Upper lobe of right lung (tissue), 1 donor: ENCODE results near the gene SLC9A3. TPM values are rescaled to one million over a fixed set of nuclear protein-coding genes. Genes with fewer than 3 reads are reported as not detected.
A peak's percentile ranks its signal among the peaks of the same experiment; 100 is the strongest.

Experiments
- ATAC-seq: fragments of 200-7000 bp; cut with Tn5 transposase; one replicate; pipeline ENCODE4 v1.9.1; 2020; ENCODE audit warnings: mild to moderate bottlenecking, moderate library complexity
- DNase-seq: peaks from one replicate; pipeline ENCODE4 v3.0.0-alpha.2; 2020
- H3K27ac ChIP-seq: fragments of 200-600 bp; one replicate; pipeline ENCODE4 v1.8.0; 2022
- H3K27me3 ChIP-seq: fragments of 200-600 bp; one replicate; pipeline ENCODE4 v1.8.0; 2022; ENCODE audit warnings: mild to moderate bottlenecking
- H3K36me3 ChIP-seq: fragments of 200-600 bp; one replicate; pipeline ENCODE4 v1.8.0; 2022
- H3K4me1 ChIP-seq: fragments of 200-600 bp; one replicate; pipeline ENCODE4 v1.8.0; 2022
- H3K4me3 ChIP-seq: fragments of 200-600 bp; one replicate; pipeline ENCODE4 v1.8.0; 2022; ENCODE audit warnings: mild to moderate bottlenecking
- H3K9me3 ChIP-seq: fragments of 200-600 bp; one replicate; pipeline ENCODE4 v1.8.0; 2022
- CTCF ChIP-seq: fragments of 200-600 bp; IDR thresholded peaks from one replicate; pipeline ENCODE4 v1.8.0; 2022; ENCODE audit warnings: antibody characterized with exemption
- intact Hi-C: fragments of 100-400 bp; cut with DNase I; formaldehyde crosslinking; loops from one replicate; pipeline ENCODE4 v1.11.0; 2022
- total RNA-seq: library from RNA; stranded (reverse); fragmentation: NEBNext Ultra II Directional; extraction: Animal tissue kit (Norgen Biotek cat#: 25700); gene quantifications from one replicate; pipeline ENCODE4 v1.2.1, GENCODE V29; 2021
- donor health status: DM: no; HTN: yes; CAD: no; lungs with severe emphysema.

SLC9A3 gene
- total RNA-seq, 1 donor from 2014 or later: 1.0 TPM

- Histone ChIP-seq H3K4me1 (peaks cover 5% of the 10 kb centered on the region), H3K4me3 (peak overlapping the region; percentile 16), H3K27me3 (peaks cover 89% of the 10 kb centered on the region), H3K9me3 (no peaks in the 10 kb centered on the region), H3K27ac (no peak overlapping the region), H3K36me3 (no peaks in the 10 kb centered on the region)
- ATAC-seq: no peak
- DNase-seq: no peak
- no peak for TF ChIP-seq CTCF
- intact Hi-C loops: no loop called here
These were observed 617 bp downstream of the SLC9A3 start for GRCh38 chr5:523441-524222.

GRCh38 chr5:522899-523440, 1.3 kb downstream of the SLC9A3 start:
- ATAC-seq (no peak), DNase-seq (no peak)
- Histone ChIP-seq H3K4me3 (no peak overlapping the region), H3K36me3 (no peaks in the 10 kb centered on the region), H3K4me1 (peaks cover 5% of the 10 kb centered on the region), H3K9me3 (no peaks in the 10 kb centered on the region), H3K27ac (no peak overlapping the region), H3K27me3 (peaks cover 90% of the 10 kb centered on the region)
- intact Hi-C loops: no loop called here
- no peak for TF ChIP-seq CTCF

GRCh38 chr5:522116-522515, 2.1 kb downstream of the SLC9A3 start:
- H3K27ac ChIP-seq: no peak overlapping the region
- H3K36me3 ChIP-seq: no peaks in the 10 kb centered on the region
- peaks cover 5% of the 10 kb centered on the region for H3K4me1 ChIP-seq
- H3K9me3 ChIP-seq: no peaks in the 10 kb centered on the region
- ATAC-seq (no peak), DNase-seq (no peak)
- H3K4me3 ChIP-seq: no peak overlapping the region
- intact Hi-C loops: no loop called here
- no peak for TF ChIP-seq CTCF
- peaks cover 89% of the 10 kb centered on the region for H3K27me3 ChIP-seq

- DNase-seq: no peak
These were observed 2.6 kb downstream of the SLC9A3 start for GRCh38 chr5:521680-522079.

GRCh38 chr5:520850-521226, 3.4 kb downstream of the SLC9A3 start:
- no peaks in the 10 kb centered on the region for H3K9me3 ChIP-seq
- no peak overlapping the region for H3K27ac ChIP-seq
- TF ChIP-seq CTCF: no peak
- intact Hi-C loops: no loop called here
- ATAC-seq: no peak
- H3K27me3 ChIP-seq: peaks cover 87% of the 10 kb centered on the region
- H3K4me1 ChIP-seq: peaks cover 5% of the 10 kb centered on the region
- no peak for DNase-seq
- no peaks in the 10 kb centered on the region for H3K36me3 ChIP-seq
- no peak overlapping the region for H3K4me3 ChIP-seq

More at GRCh38 chr5:521680-522079, 2.6 kb downstream of the SLC9A3 start:
- Histone ChIP-seq H3K27ac (no peak overlapping the region), H3K4me3 (no peak overlapping the region), H3K4me1 (peaks cover 5% of the 10 kb centered on the region), H3K9me3 (no peaks in the 10 kb centered on the region), H3K27me3 (peaks cover 89% of the 10 kb centered on the region), H3K36me3 (no peaks in the 10 kb centered on the region)
- no peak for ATAC-seq
- intact Hi-C loops: no loop called here
- TF ChIP-seq CTCF: no peak
